Chondrocyte (in vitro differentiated cells): ENCODE measurements around the gene STARD10. TPM values are rescaled to one million over a fixed set of nuclear protein-coding genes. Genes with fewer than 3 reads are reported as not detected.

Experiments
- DNase-seq: peaks from one replicate; pipeline ENCODE4 v3.0.0; 2021; ENCODE audit warnings: mixed read lengths, low spot score
- H3K27ac Mint-ChIP-seq: one replicate; pipeline ENCODE4 v1.8.0; 2021; ENCODE audit warnings: mild to moderate bottlenecking, moderate library complexity, mixed read lengths; ENCODE audit not compliant: unreplicated experiment
- H3K27me3 Mint-ChIP-seq: 2 replicates; pipeline ENCODE4 v1.8.0; 2021; ENCODE audit warnings: low read depth, mixed read lengths
- H3K36me3 Mint-ChIP-seq: 2 replicates; pipeline ENCODE4 v1.8.0; 2021; ENCODE audit warnings: low read depth, mixed read lengths
- H3K4me1 Mint-ChIP-seq: 2 replicates; pipeline ENCODE4 v1.8.0; 2021; ENCODE audit warnings: low read depth, mild to moderate bottlenecking, mixed read lengths
- H3K4me3 Mint-ChIP-seq: one replicate; pipeline ENCODE4 v1.8.0; 2021; ENCODE audit warnings: mild to moderate bottlenecking, moderate library complexity, mixed read lengths; ENCODE audit not compliant: unreplicated experiment
- H3K9me3 Mint-ChIP-seq: 2 replicates; pipeline ENCODE4 v1.8.0; 2021; ENCODE audit warnings: low read depth, mixed read lengths
- CTCF ChIP-seq: fragments of 200-600 bp; sonication (generic); IDR thresholded peaks from 2 replicates; pipeline ENCODE4 v1.5.0; 2021; ENCODE audit warnings: antibody characterized with exemption, mild to moderate bottlenecking, moderate library complexity
- total RNA-seq: library from RNA; stranded (reverse); gene quantifications from 3 replicates; pipeline ENCODE4 v1.2.1, GENCODE V29; 2021

Gene STARD10
- total RNA-seq, 1 donor from 2014 or later = 79.4 TPM

GRCh38 chr11:72762641-72763304 is 31.1 kb downstream of the STARD10 start:
- peaks cover 12% of the 10 kb centered on the region for H3K9me3 Mint-ChIP-seq
- TF ChIP-seq CTCF = no peak
- H3K4me1 Mint-ChIP-seq = peaks cover 28% of the 10 kb centered on the region
- H3K36me3 Mint-ChIP-seq = peaks cover 15% of the 10 kb centered on the region
- H3K4me3 Mint-ChIP-seq = no peak overlapping the region
- DNase-seq = no peak
- H3K27me3 Mint-ChIP-seq = no peaks in the 10 kb centered on the region
- H3K27ac Mint-ChIP-seq = no peak overlapping the region

GRCh38 chr11:72760539-72761405 is 33.1 kb downstream of the STARD10 start:
- H3K27me3 Mint-ChIP-seq = no peaks in the 10 kb centered on the region
- no peak for DNase-seq
- peak overlapping the region; percentile 71 for H3K27ac Mint-ChIP-seq
- TF ChIP-seq CTCF = no peak
- H3K4me3 Mint-ChIP-seq = no peak overlapping the region
- H3K9me3 Mint-ChIP-seq = peaks cover 12% of the 10 kb centered on the region
- H3K36me3 Mint-ChIP-seq = peaks cover 30% of the 10 kb centered on the region
- H3K4me1 Mint-ChIP-seq = peaks cover 26% of the 10 kb centered on the region

- no peaks in the 10 kb centered on the region for H3K27me3 Mint-ChIP-seq
- H3K9me3 Mint-ChIP-seq = peaks cover 12% of the 10 kb centered on the region
- H3K4me1 Mint-ChIP-seq = peaks cover 26% of the 10 kb centered on the region
- DNase-seq = no peak
- H3K27ac Mint-ChIP-seq = peak overlapping the region; percentile 34
- TF ChIP-seq CTCF = no peak
- H3K4me3 Mint-ChIP-seq = no peak overlapping the region
- H3K36me3 Mint-ChIP-seq = peaks cover 30% of the 10 kb centered on the region
Observed at GRCh38 chr11:72759468-72759985, 34.3 kb downstream of the STARD10 start.

- Mint-ChIP-seq H3K4me3 (no peak overlapping the region), H3K9me3 (peaks cover 12% of the 10 kb centered on the region), H3K36me3 (peaks cover 34% of the 10 kb centered on the region), H3K27ac (peak overlapping the region; percentile 49), H3K4me1 (peaks cover 26% of the 10 kb centered on the region), H3K27me3 (no peaks in the 10 kb centered on the region)
- DNase-seq = no peak
- no peak for TF ChIP-seq CTCF
Observed at GRCh38 chr11:72758690-72759389, 35.0 kb downstream of the STARD10 start.

GRCh38 chr11:72758304-72758689 is 35.5 kb downstream of the STARD10 start:
- no peak for DNase-seq
- no peak overlapping the region for H3K4me3 Mint-ChIP-seq
- H3K27ac Mint-ChIP-seq = peak overlapping the region; percentile 49
- H3K27me3 Mint-ChIP-seq = no peaks in the 10 kb centered on the region
- TF ChIP-seq CTCF = no peak
- peaks cover 28% of the 10 kb centered on the region for H3K4me1 Mint-ChIP-seq
- peaks cover 34% of the 10 kb centered on the region for H3K36me3 Mint-ChIP-seq
- peaks cover 12% of the 10 kb centered on the region for H3K9me3 Mint-ChIP-seq
